Measurements from ENCODE around the gene FREM2.

Gene FREM2

GRCh38 chr13:38856065-38856464 lies 169.2 kb downstream of the FREM2 start:
- TF ChIP-seq CTCF (IDR thresholded peaks at IDR 0.05; ENCODE audit: insufficient read depth, low read depth, low read length, missing control alignments): no peak
- DNase-seq (ENCODE audit: low read depth): no peak
- H3K4me3 ChIP-seq (ENCODE audit: low read depth, low read length): no peak overlapping the region

- TF ChIP-seq CTCF (IDR thresholded peaks at IDR 0.05; ENCODE audit: insufficient read depth, low read depth, low read length, missing control alignments): no peak
Measured at GRCh38 chr13:38862443-38862842, 175.6 kb downstream of the FREM2 start.

GRCh38 chr13:38863536-38863935 lies 176.7 kb downstream of the FREM2 start:
- DNase-seq (ENCODE audit: low read depth): peak; percentile 38
- no peak overlapping the region for H3K4me3 ChIP-seq (ENCODE audit: low read depth, low read length)
- TF ChIP-seq CTCF (IDR thresholded peaks at IDR 0.05; ENCODE audit: insufficient read depth, low read depth, low read length, missing control alignments): no peak

More at GRCh38 chr13:38862443-38862842, 175.6 kb downstream of the FREM2 start:
- DNase-seq (ENCODE audit: low read depth): peak; percentile 49
- no peak overlapping the region for H3K4me3 ChIP-seq (ENCODE audit: low read depth, low read length)

GRCh38 chr13:38866649-38867048 lies 179.8 kb downstream of the FREM2 start:
- no peak for TF ChIP-seq CTCF (IDR thresholded peaks at IDR 0.05; ENCODE audit: insufficient read depth, low read depth, low read length, missing control alignments)
- no peak for DNase-seq (ENCODE audit: low read depth)
- no peak overlapping the region for H3K4me3 ChIP-seq (ENCODE audit: low read depth, low read length)

GRCh38 chr13:38868399-38868798 lies 181.5 kb downstream of the FREM2 start:
- no peak for DNase-seq (ENCODE audit: low read depth)
- no peak overlapping the region for H3K4me3 ChIP-seq (ENCODE audit: low read depth, low read length)
- no peak for TF ChIP-seq CTCF (IDR thresholded peaks at IDR 0.05; ENCODE audit: insufficient read depth, low read depth, low read length, missing control alignments)

GRCh38 chr13:38868870-38869269 lies 182.0 kb downstream of the FREM2 start:
- DNase-seq (ENCODE audit: low read depth): no peak
- TF ChIP-seq CTCF (IDR thresholded peaks at IDR 0.05; ENCODE audit: insufficient read depth, low read depth, low read length, missing control alignments): no peak
- no peak overlapping the region for H3K4me3 ChIP-seq (ENCODE audit: low read depth, low read length)

GRCh38 chr13:38871275-38871674 lies 184.4 kb downstream of the FREM2 start:
- H3K4me3 ChIP-seq (ENCODE audit: low read depth, low read length): no peak overlapping the region
- no peak for DNase-seq (ENCODE audit: low read depth)
- no peak for TF ChIP-seq CTCF (IDR thresholded peaks at IDR 0.05; ENCODE audit: insufficient read depth, low read depth, low read length, missing control alignments)

Data from GM12865 (cell line).